ENCODE measurements around the gene KLRG1.

- TF ChIP-seq POLR2A (IDR thresholded peaks at IDR 0.05; ENCODE audit: extremely low read depth, insufficient read length) (no peak), CTCF (IDR thresholded peaks at IDR 0.05; ENCODE audit: low read depth, low read length) (no peak), MAX (IDR thresholded peaks at IDR 0.05; ENCODE audit: low read depth, low read length) (no peak)
These were observed 46.9 kb downstream of the KLRG1 start for GRCh38 chr12:9036227-9036626.

Measured in NB4 (cell line).